H9 (cell line): ENCODE measurements around the gene ENPP7. TPM values are rescaled to one million over a fixed set of nuclear protein-coding genes. Genes with fewer than 3 reads are reported as not detected.

Experiments used
- DNase-seq: peaks from one replicate; pipeline ENCODE4 v3.0.0-alpha.2; 2017
- H2AFZ ChIP-seq: one replicate; pipeline ENCODE4 v1.6.1; 2013; ENCODE audit warnings: mild to moderate bottlenecking, low read length, control low read depth, moderate library complexity
- H2AK5ac ChIP-seq: 2 replicates; pipeline ENCODE4 v1.6.1; 2013; ENCODE audit warnings: low read length, control low read depth, mixed read lengths; ENCODE audit not compliant: insufficient read length
- H2BK120ac ChIP-seq: one replicate; pipeline ENCODE4 v1.6.1; 2013; ENCODE audit warnings: low read depth, mild to moderate bottlenecking, low read length, control low read depth, inconsistent platforms; ENCODE audit not compliant: poor library complexity, severe bottlenecking
- H2BK12ac ChIP-seq: 2 replicates; pipeline ENCODE4 v1.6.1; 2013; ENCODE audit warnings: low read length, control low read depth, mixed read lengths, low read depth; ENCODE audit not compliant: insufficient read length
- H2BK15ac ChIP-seq: 2 replicates; pipeline ENCODE4 v1.6.1; 2013; ENCODE audit warnings: low read depth, low read length, control low read depth
- H2BK20ac ChIP-seq: one replicate; pipeline ENCODE4 v1.6.1; 2013; ENCODE audit warnings: low read depth, mild to moderate bottlenecking, low read length, control low read depth, inconsistent platforms; ENCODE audit not compliant: poor library complexity, severe bottlenecking
- H2BK5ac ChIP-seq: 2 replicates; pipeline ENCODE4 v1.6.1; 2013; ENCODE audit warnings: low read length, control low read depth, mixed read lengths; ENCODE audit not compliant: insufficient read length
- H3K14ac ChIP-seq: 2 replicates; pipeline ENCODE4 v1.6.1; 2013; ENCODE audit warnings: low read length, control low read depth; ENCODE audit not compliant: insufficient read depth
- H3K18ac ChIP-seq: 2 replicates; pipeline ENCODE4 v1.6.1; 2013; ENCODE audit warnings: low read depth, mild to moderate bottlenecking, mixed read lengths, low read length, control low read depth; ENCODE audit not compliant: insufficient read length
- H3K23ac ChIP-seq: 2 replicates; pipeline ENCODE4 v1.6.1; 2013; ENCODE audit warnings: low read length, control low read depth, mixed read lengths, low read depth; ENCODE audit not compliant: insufficient read length
- H3K23me2 ChIP-seq: 2 replicates; pipeline ENCODE4 v1.6.1; 2013; ENCODE audit warnings: low read depth, mild to moderate bottlenecking, mixed read lengths, low read length, control low read depth; ENCODE audit not compliant: insufficient read length, poor library complexity, severe bottlenecking
- H3K27ac ChIP-seq: 2 replicates; pipeline ENCODE4 v1.5.1; 2013; ENCODE audit warnings: low read length, control low read depth, mixed read lengths, low read depth; ENCODE audit not compliant: insufficient read length
- H3K27me3 ChIP-seq: 2 replicates; pipeline ENCODE4 v1.6.1; 2013; ENCODE audit warnings: low read length, control low read depth, inconsistent platforms; ENCODE audit not compliant: insufficient read depth
- H3K4ac ChIP-seq: 2 replicates; pipeline ENCODE4 v1.6.1; 2013; ENCODE audit warnings: low read depth, mild to moderate bottlenecking, control low read depth, inconsistent platforms, low read length, moderate library complexity
- H3K4me1 ChIP-seq: 2 replicates; pipeline ENCODE4 v1.6.1; 2013; ENCODE audit warnings: low read length, control low read depth, inconsistent platforms; ENCODE audit not compliant: insufficient read depth
- H3K4me2 ChIP-seq: 2 replicates; pipeline ENCODE4 v1.6.1; 2013; ENCODE audit warnings: low read length, control low read depth, mixed read lengths; ENCODE audit not compliant: insufficient read length, insufficient read depth
- H3K56ac ChIP-seq: 2 replicates; pipeline ENCODE4 v1.6.1; 2013; ENCODE audit warnings: low read depth, mild to moderate bottlenecking, mixed read lengths, low read length, control low read depth; ENCODE audit not compliant: insufficient read length
- H3K79me1 ChIP-seq: 2 replicates; pipeline ENCODE4 v1.6.1; 2013; ENCODE audit warnings: low read depth, mild to moderate bottlenecking, moderate library complexity, low read length, control low read depth, inconsistent platforms; ENCODE audit not compliant: insufficient read depth, poor library complexity, severe bottlenecking
- H3K79me2 ChIP-seq: 2 replicates; pipeline ENCODE4 v1.6.1; 2013; ENCODE audit warnings: low read length, control low read depth, inconsistent platforms; ENCODE audit not compliant: insufficient read depth
- H3K9ac ChIP-seq: 2 replicates; pipeline ENCODE4 v1.6.1; 2013; ENCODE audit warnings: low read length, control low read depth, mixed read lengths; ENCODE audit not compliant: insufficient read length; ENCODE audit errors: extremely low read depth
- H3K9me3 ChIP-seq: one replicate; pipeline ENCODE4 v1.6.1; 2013; ENCODE audit warnings: low read depth, low read length, inconsistent platforms; ENCODE audit not compliant: control insufficient read depth
- H3T11ph ChIP-seq: one replicate; pipeline ENCODE4 v1.6.1; 2013; ENCODE audit warnings: mild to moderate bottlenecking, low read length, control low read depth, inconsistent platforms
- H4K20me1 ChIP-seq: one replicate; pipeline ENCODE4 v1.6.1; 2013; ENCODE audit not compliant: control insufficient read depth, insufficient read length, insufficient read depth
- H4K5ac ChIP-seq: 2 replicates; pipeline ENCODE4 v1.6.1; 2013; ENCODE audit warnings: low read depth, mild to moderate bottlenecking, mixed read lengths, low read length, control low read depth; ENCODE audit not compliant: insufficient read length
- H4K8ac ChIP-seq: replicated peaks from 2 replicates; pipeline ENCODE4 v1.6.1; 2013; ENCODE audit warnings: low read length, control low read depth, mixed read lengths, low read depth; ENCODE audit not compliant: insufficient read length
- H4K91ac ChIP-seq: 2 replicates; pipeline ENCODE4 v1.6.1; 2013; ENCODE audit warnings: low read depth, mild to moderate bottlenecking, moderate library complexity, mixed read lengths, low read length, control low read depth; ENCODE audit not compliant: insufficient read length
- H3K27ac Mint-ChIP-seq, 3 experiments: 2 replicates in 2 of 3; 3 replicates in 1 of 3; pipeline ENCODE4 v1.8.0; 2020 to 2021; ENCODE audit warnings: mixed read lengths in 3 of 3, mild to moderate bottlenecking in 1 of 3, moderate library complexity in 1 of 3
- H3K27me3 Mint-ChIP-seq: 2 replicates; pipeline ENCODE4 v1.8.0; 2021; ENCODE audit warnings: low read depth, mild to moderate bottlenecking, moderate library complexity, mixed read lengths
- H3K36me3 Mint-ChIP-seq, 3 experiments: 2 replicates in 2 of 3; 3 replicates in 1 of 3; pipeline ENCODE4 v1.8.0; 2020 to 2021; ENCODE audit warnings: low read depth in 3 of 3, mixed read lengths in 3 of 3; ENCODE audit not compliant: insufficient read depth in 1 of 3
- H3K4me1 Mint-ChIP-seq, 2 experiments: 2 replicates each; pipeline ENCODE4 v1.8.0; 2020; ENCODE audit warnings: mixed read lengths in 2 of 2
- H3K4me3 Mint-ChIP-seq, 2 experiments: 2 replicates in 1 of 2; 3 replicates in 1 of 2; pipeline ENCODE4 v1.8.0; 2020 to 2021; ENCODE audit warnings: mild to moderate bottlenecking in 2 of 2, mixed read lengths in 2 of 2, moderate library complexity in 1 of 2
- H3K9me3 Mint-ChIP-seq, 2 experiments: 2 replicates in 1 of 2; 3 replicates in 1 of 2; pipeline ENCODE4 v1.8.0; 2020; ENCODE audit warnings: mild to moderate bottlenecking in 2 of 2, mixed read lengths in 2 of 2, moderate library complexity in 1 of 2
- CTCF ChIP-seq: fragments of 200-600 bp; sonication (generic); conservative IDR thresholded peaks from 3 replicates; pipeline ENCODE4 v1.8.0; 2021; ENCODE audit warnings: antibody characterized with exemption, mild to moderate bottlenecking
- WGBS: extraction: QIAGEN DNeasy Blood & Tissue Kit; methylation state at CpG from one replicate; pipeline ENCODE4 v1.1.7; 2013; ENCODE audit warnings: missing lambda C conversion rate, low lambda C conversion rate, mixed read lengths; ENCODE audit not compliant: insufficient read length; ENCODE audit errors: extremely low coverage; 5-methylcytosine and 5-hydroxymethylcytosine counted together
- total RNA-seq: library from RNA; stranded (reverse); gene quantifications from 2 replicates; pipeline ENCODE4 v1.2.1, GENCODE V29; 2021

Gene ENPP7
- total RNA-seq, 1 experiment from 2014 or later, result not detected

GRCh38 chr17:79785017-79785899, 54.5 kb downstream of the ENPP7 start:
- H2AFZ ChIP-seq, result no peak overlapping the region
- no peak overlapping the region for H2AK5ac ChIP-seq
- no peak overlapping the region for H4K5ac ChIP-seq
- H3K9ac ChIP-seq, result no peak overlapping the region
- no peaks in the 10 kb centered on the region for H3K79me2 ChIP-seq
- DNase-seq, result no peak
- H4K20me1 ChIP-seq, result peaks cover 9% of the 10 kb centered on the region
- no CpG with 5 or more reads among the region's 17 CpGs for WGBS
- H3K4me1 Mint-ChIP-seq, result peaks cover 35 to 45% of the 10 kb centered on the region in 2 experiments
- H3K23me2 ChIP-seq, result no peaks in the 10 kb centered on the region
- peaks cover 8% of the 10 kb centered on the region for H3K4me1 ChIP-seq
- no peak overlapping the region for H3T11ph ChIP-seq
- no peak overlapping the region for H3K23ac ChIP-seq
- H3K18ac ChIP-seq, result no peak overlapping the region
- H3K36me3 Mint-ChIP-seq, result peaks cover 33 to 54% (median 49%) of the 10 kb centered on the region in 3 experiments
- peaks cover 16% of the 10 kb centered on the region for H3K27me3 ChIP-seq
- H3K4me3 Mint-ChIP-seq, result 0 out of 5 replicates have a peak overlapping the region, but pooled peaks of 1 of the 2 experiments have one; percentile 39
- no peaks in the 10 kb centered on the region for H3K9me3 ChIP-seq
- no peak overlapping the region for H3K27ac Mint-ChIP-seq
- H2BK20ac ChIP-seq, result no peak overlapping the region
- no peak overlapping the region for H4K91ac ChIP-seq
- no peak overlapping the region for H3K4me2 ChIP-seq
- peaks cover 46% of the 10 kb centered on the region for H3K27me3 Mint-ChIP-seq
- H2BK15ac ChIP-seq, result no peak overlapping the region
- H4K8ac ChIP-seq, result no peak overlapping the region
- no peak overlapping the region for H3K27ac ChIP-seq
- H3K14ac ChIP-seq, result no peak overlapping the region
- no peaks in the 10 kb centered on the region for H3K79me1 ChIP-seq
- no peak overlapping the region for H3K56ac ChIP-seq
- H2BK12ac ChIP-seq, result no peak overlapping the region
- H3K4ac ChIP-seq, result no peak overlapping the region
- no peak for TF ChIP-seq CTCF
- no peak overlapping the region for H2BK120ac ChIP-seq
- no peaks in the 10 kb centered on the region for H3K9me3 Mint-ChIP-seq
- H2BK5ac ChIP-seq, result no peak overlapping the region
